Uterine smooth muscle cell (primary cell): ENCODE measurements around the gene RSPH4A. TPM values are rescaled to one million over a fixed set of nuclear protein-coding genes. Genes with fewer than 3 reads are reported as not detected.

Source experiments
- total RNA-seq: library from RNA; depleted of rRNA; stranded (reverse); fragments of >200 nt; gene quantifications from 2 replicates; pipeline ENCODE4 v1.2.3, GENCODE V29; 2014

The RSPH4A gene
- total RNA-seq, result 0.11 and 0.12 TPM in 2 replicates

GRCh38 chr6:116615937-116616736, at the start of gene RSPH4A:
TSS of gene RSPH4A (plus strand) at chr6:116616479. CDS start at chr6:116616624, 145 bp downstream.

GRCh38 chr6:116570856-116571682, 45.2 kb upstream of the RSPH4A start, which contains the start of gene RWDD1:
TSS of gene RWDD1 (plus strand) at chr6:116571504. CDS start at chr6:116571583, 79 bp downstream.

GRCh38 chr6:116680880-116681672, 64.8 kb downstream of the RSPH4A start, which contains the start of gene KPNA5:
TSS of gene KPNA5 (plus strand) at chr6:116681211. CDS start at chr6:116681335, 124 bp downstream.

Other genes with a start within 250 kb of the RSPH4A start
- gene DSE, start 245.5 kb upstream of the RSPH4A start, total RNA-seq, result 76.7 and 143 TPM in 2 replicates
- 0.62 and 0.89 TPM in 2 replicates for gene CALHM6, start 155.1 kb upstream of the RSPH4A start, total RNA-seq
- gene CALHM5, start 104.8 kb upstream of the RSPH4A start, total RNA-seq, result 1.00 and 3.0 TPM in 2 replicates
- not detected in 2 replicates for gene TRAPPC3L, start 70.8 kb upstream of the RSPH4A start, total RNA-seq
- not detected in 2 replicates for gene CALHM4, start 62.7 kb upstream of the RSPH4A start, total RNA-seq
- 27.0 and 27.4 TPM in 2 replicates for gene RWDD1, start 45.0 kb upstream of the RSPH4A start, total RNA-seq
- gene ZUP1, start 52.3 kb downstream of the RSPH4A start, total RNA-seq, result 16.0 and 20.0 TPM in 2 replicates
- gene KPNA5, start 64.7 kb downstream of the RSPH4A start, total RNA-seq, result 12.4 and 15.6 TPM in 2 replicates
- gene FAM162B, start 149.2 kb downstream of the RSPH4A start, total RNA-seq, result 6.5 and 14.1 TPM in 2 replicates
- gene GPRC6A, start 212.6 kb downstream of the RSPH4A start, total RNA-seq, result not detected in 2 replicates